Activated T-helper 1 cell treated with anti-CD3 and anti-CD28 coated beads, Interleukin-12 subunit alpha, Interleukin-12 subunit beta, Interleukin-2, Interleukin-4 antibody, amounts not matched to agents 30 ng/mL and 10 ng/mL and 1 ng/mL, durations not matched to agents 14 hours and 24 hours and 36 hours (primary cell): ENCODE results near the gene CMC4. TPM values are rescaled to one million over a fixed set of nuclear protein-coding genes. Genes with fewer than 3 reads are reported as not detected.

Source experiments
- DNase-seq: peaks from one replicate; pipeline ENCODE4 v3.0.0; 2021; ENCODE audit warnings: low spot score
- H3K27ac Mint-ChIP-seq: one replicate; pipeline ENCODE4 v1.8.0; 2021; ENCODE audit warnings: mild to moderate bottlenecking, mixed read lengths
- H3K27me3 Mint-ChIP-seq: one replicate; pipeline ENCODE4 v1.8.0; 2022; ENCODE audit warnings: mild to moderate bottlenecking, moderate library complexity, mixed read lengths; ENCODE audit not compliant: insufficient read depth
- H3K36me3 Mint-ChIP-seq: one replicate; pipeline ENCODE4 v1.8.0; 2021; ENCODE audit warnings: low read depth, mixed read lengths
- H3K4me1 Mint-ChIP-seq: one replicate; pipeline ENCODE4 v1.8.0; 2021; ENCODE audit warnings: low read depth, mixed read lengths
- H3K4me3 Mint-ChIP-seq: one replicate; pipeline ENCODE4 v1.8.0; 2021; ENCODE audit warnings: mild to moderate bottlenecking, moderate library complexity, mixed read lengths
- H3K9me3 Mint-ChIP-seq: one replicate; pipeline ENCODE4 v1.8.0; 2021; ENCODE audit warnings: mixed read lengths
- intact Hi-C: fragments of 100-400 bp; cut with micrococcal nuclease; formaldehyde crosslinking; loops from one replicate; pipeline ENCODE4 v1.15.1; 2024
- total RNA-seq: library from RNA; stranded (reverse); gene quantifications from 2 replicates; pipeline ENCODE4 v1.2.3, GENCODE V29; 2022

Gene CMC4
- total RNA-seq, 1 donor from 2014 or later = 1.3 TPM

DNA sequence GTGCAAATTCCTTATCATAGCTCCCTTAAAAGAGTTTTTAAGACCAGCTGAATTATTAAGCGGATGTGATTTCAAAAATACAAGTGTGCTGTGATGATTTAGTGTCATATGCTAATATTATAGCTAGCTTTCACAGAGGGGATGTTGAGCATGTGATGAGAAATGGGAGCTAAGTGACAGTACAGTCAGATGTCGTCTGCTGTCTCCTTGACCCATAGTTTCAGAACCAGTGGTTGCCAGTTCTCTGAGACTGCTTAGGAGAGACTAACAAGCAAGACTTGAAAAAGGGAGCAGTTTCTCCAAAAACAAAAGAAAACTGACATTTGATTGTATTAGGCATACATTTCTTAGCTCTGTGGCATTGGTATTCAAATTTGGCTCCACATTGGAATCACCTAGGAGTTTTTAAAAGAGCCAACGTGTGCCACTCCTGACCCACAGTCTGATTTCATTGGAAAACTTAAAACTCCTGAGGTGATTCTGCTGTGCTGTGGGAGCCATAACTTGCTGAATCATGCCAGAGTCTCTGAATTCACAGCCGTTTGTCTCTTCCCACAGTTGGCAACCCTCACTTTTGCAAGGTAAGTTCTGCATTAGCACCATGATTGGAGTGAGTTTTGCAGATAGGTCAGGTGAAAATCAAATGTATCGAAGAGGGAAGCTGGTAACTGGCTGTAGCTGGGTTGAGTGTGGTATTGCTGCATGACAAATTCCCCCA, 24.0 kb downstream of the CMC4 start:
- no peak overlapping the region for H3K27ac Mint-ChIP-seq
- H3K4me3 Mint-ChIP-seq = no peak overlapping the region
- no peak for DNase-seq
- intact Hi-C loops = no loop called here
- H3K9me3 Mint-ChIP-seq = no peaks in the 10 kb centered on the region
- H3K27me3 Mint-ChIP-seq = peaks cover 1% of the 10 kb centered on the region
- H3K4me1 Mint-ChIP-seq = peaks cover 5% of the 10 kb centered on the region
- H3K36me3 Mint-ChIP-seq = peaks cover 12% of the 10 kb centered on the region

DNA sequence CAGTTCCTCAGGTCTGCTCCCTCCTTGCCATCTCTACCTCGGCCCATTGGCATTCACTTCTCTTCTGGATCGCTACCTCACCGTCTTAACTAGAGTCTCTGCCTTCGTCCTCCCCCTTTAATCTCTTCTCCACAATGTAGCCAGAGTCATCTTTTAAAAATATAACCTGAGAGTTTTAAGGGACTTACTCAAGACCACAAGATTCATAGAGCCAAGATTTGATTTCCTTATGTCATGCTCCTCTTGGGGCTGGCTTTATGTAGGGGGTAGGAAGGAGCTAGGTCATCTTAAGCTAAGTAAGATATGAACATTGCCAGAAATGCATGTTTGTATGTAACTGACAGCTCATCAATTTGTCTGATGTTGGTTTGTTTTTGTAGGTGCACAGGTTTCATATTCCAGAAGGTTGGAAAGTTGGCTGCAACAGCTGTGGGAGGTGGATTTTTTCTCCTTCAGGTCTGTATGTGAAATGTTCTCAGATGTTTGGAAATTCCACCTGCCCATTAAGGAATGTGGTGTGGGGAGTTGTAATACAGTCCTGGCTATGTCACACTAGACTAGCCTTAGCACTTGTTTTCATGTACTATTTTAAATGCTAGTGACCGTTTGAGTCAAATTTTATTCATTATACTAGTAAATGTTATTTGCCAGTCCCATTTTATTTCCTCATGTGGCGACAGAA, 24.7 kb downstream of the CMC4 start:
- H3K36me3 Mint-ChIP-seq = peaks cover 8% of the 10 kb centered on the region
- intact Hi-C loops = no loop called here
- no peak overlapping the region for H3K27ac Mint-ChIP-seq
- no peaks in the 10 kb centered on the region for H3K9me3 Mint-ChIP-seq
- H3K4me1 Mint-ChIP-seq = peaks cover 5% of the 10 kb centered on the region
- peaks cover 1% of the 10 kb centered on the region for H3K27me3 Mint-ChIP-seq
- H3K4me3 Mint-ChIP-seq = no peak overlapping the region
- DNase-seq = no peak

DNA sequence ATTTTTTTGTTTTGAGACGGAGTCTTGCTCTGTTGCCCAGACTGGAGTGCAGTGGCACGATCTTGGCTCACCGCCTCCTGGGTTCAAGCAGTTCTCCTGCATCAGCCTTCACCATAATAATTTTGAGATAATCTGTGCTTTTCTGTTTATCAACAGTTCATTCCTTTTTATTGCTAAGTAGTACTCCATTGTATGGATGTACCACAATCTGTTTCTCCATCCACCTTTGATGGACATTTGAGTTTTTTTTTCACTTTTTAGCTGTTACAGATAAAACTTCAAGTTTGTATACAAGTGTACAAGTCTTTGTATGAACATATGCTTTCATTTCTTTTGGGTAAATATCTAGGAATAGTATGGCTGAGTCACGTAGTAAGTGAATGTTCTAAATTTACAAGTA, 35.2 kb downstream of the CMC4 start:
- no peak overlapping the region for H3K4me3 Mint-ChIP-seq
- no peak for DNase-seq
- H3K36me3 Mint-ChIP-seq = peaks cover 29% of the 10 kb centered on the region
- intact Hi-C loops = no loop called here
- no peak overlapping the region for H3K27ac Mint-ChIP-seq
- no peaks in the 10 kb centered on the region for H3K27me3 Mint-ChIP-seq
- no peaks in the 10 kb centered on the region for H3K9me3 Mint-ChIP-seq
- H3K4me1 Mint-ChIP-seq = peaks cover 5% of the 10 kb centered on the region

DNA sequence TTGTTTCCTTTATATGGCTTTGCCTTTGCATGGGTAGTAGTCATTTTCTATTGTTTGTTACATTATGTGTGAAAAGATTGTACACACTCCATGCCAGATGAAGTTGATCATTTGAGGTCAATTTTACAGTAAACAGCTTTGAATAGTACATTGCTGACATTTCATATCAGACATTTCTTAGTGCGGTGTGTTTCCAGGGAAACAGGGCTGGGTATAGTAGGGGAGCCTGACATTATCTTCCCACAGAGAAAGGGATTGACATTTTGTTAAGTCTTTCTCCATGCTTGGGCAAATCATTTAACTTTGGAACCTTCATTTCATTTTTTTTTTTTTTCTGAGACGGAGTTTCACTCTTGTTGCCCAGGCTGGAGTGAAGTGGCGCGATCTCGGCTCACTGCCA, 39.3 kb downstream of the CMC4 start:
- Mint-ChIP-seq H3K27ac (no peak overlapping the region), H3K36me3 (peaks cover 16% of the 10 kb centered on the region), H3K27me3 (no peaks in the 10 kb centered on the region), H3K4me3 (no peak overlapping the region), H3K9me3 (no peaks in the 10 kb centered on the region), H3K4me1 (peaks cover 21% of the 10 kb centered on the region)
- DNase-seq = no peak
- intact Hi-C loops = no loop called here

DNA sequence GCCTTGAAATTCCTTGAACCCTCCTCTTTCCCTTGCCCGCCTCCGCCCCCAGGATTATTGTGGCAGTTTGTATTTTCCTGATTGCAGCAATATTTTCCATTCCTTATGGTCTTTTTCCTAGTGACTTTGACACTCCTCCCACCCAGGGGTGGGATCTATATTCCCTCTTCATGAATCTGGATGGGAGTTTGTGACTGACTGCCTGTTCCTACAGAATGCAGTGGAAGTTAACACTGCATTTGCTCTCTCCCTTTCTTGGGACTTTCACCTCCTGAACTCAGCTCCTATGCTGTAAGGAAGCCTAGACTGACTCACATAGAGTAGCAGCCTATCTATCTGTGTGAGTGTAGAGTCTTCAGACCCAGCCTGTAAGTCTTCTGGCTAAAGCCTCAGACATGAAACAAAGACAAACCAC, 42.1 kb downstream of the CMC4 start:
- Mint-ChIP-seq H3K27ac (peak overlapping the region; percentile 12), H3K27me3 (peaks cover 3% of the 10 kb centered on the region), H3K36me3 (no peaks in the 10 kb centered on the region), H3K9me3 (no peaks in the 10 kb centered on the region), H3K4me3 (peak overlapping the region; percentile 71), H3K4me1 (peaks cover 21% of the 10 kb centered on the region)
- intact Hi-C loops = loop anchor here (5.0 kb wide), 3 partner anchors 227 to 932 kb away; partner anchors contain the start of genes MECP2 and VAMP7
- DNase-seq = no peak

DNA sequence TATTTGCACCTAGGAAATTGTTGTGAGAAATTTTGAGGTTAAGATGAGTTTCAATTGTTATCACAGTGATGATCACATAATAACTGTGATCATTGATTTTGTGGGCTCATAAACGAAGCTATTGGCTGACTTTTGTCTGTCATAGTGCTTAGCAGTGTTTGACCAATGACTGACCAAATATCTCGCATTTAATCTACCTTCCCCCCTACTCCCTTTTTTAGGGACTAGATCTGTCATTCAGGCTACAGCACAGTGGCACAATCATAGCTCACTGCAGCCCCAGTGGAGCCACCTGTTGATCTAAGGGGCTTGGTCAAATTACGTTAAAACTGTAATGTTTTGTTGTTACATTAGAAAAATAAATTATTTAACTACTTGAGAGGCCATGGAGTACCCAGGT, 42.8 kb downstream of the CMC4 start:
- peak overlapping the region; percentile 89 for H3K4me3 Mint-ChIP-seq
- no peaks in the 10 kb centered on the region for H3K36me3 Mint-ChIP-seq
- no peak for DNase-seq
- peak overlapping the region; percentile 93 for H3K27ac Mint-ChIP-seq
- intact Hi-C loops = loop anchor here (5.0 kb wide), 3 partner anchors 226 to 931 kb away; partner anchors contain the start of genes MECP2 and VAMP7
- H3K4me1 Mint-ChIP-seq = peaks cover 21% of the 10 kb centered on the region
- H3K9me3 Mint-ChIP-seq = no peaks in the 10 kb centered on the region
- H3K27me3 Mint-ChIP-seq = peaks cover 3% of the 10 kb centered on the region

DNA sequence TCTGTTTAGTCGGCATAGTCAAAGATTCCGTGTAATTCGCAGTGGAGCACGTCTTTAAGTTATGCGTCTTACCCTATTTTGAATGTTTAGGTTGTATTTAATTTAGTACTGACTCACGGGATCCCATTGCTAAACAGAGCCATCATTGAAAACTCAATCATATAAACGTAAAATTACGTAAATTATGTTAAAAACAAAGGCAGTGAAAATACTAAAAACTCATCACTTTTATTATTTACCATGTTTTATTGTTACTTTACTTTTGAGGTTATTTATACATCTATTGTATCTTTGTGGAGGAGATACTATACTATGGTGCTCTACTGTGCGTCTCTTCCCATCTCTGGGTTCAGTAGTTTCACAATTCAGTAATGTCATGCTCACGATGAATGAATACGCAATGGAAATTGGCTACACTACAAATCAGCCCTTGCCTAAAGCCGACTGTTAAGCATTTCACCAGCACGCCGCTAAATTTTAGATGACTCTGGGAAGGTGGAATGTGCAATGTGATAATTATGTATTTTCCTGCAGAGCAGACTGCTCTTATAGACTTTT, 43.3 kb downstream of the CMC4 start:
- Mint-ChIP-seq H3K27me3 (peaks cover 3% of the 10 kb centered on the region), H3K4me1 (peaks cover 21% of the 10 kb centered on the region), H3K27ac (peak overlapping the region; percentile 93), H3K4me3 (peak overlapping the region; percentile 89), H3K9me3 (no peaks in the 10 kb centered on the region), H3K36me3 (no peaks in the 10 kb centered on the region)
- peak; percentile 6 for DNase-seq
- intact Hi-C loops = loop anchor here (1.0 to 5.0 kb wide), 7 partner anchors 30 to 930 kb away; partner anchors contain the start of genes BRCC3, CMC4, MECP2 and MTCP1

DNA sequence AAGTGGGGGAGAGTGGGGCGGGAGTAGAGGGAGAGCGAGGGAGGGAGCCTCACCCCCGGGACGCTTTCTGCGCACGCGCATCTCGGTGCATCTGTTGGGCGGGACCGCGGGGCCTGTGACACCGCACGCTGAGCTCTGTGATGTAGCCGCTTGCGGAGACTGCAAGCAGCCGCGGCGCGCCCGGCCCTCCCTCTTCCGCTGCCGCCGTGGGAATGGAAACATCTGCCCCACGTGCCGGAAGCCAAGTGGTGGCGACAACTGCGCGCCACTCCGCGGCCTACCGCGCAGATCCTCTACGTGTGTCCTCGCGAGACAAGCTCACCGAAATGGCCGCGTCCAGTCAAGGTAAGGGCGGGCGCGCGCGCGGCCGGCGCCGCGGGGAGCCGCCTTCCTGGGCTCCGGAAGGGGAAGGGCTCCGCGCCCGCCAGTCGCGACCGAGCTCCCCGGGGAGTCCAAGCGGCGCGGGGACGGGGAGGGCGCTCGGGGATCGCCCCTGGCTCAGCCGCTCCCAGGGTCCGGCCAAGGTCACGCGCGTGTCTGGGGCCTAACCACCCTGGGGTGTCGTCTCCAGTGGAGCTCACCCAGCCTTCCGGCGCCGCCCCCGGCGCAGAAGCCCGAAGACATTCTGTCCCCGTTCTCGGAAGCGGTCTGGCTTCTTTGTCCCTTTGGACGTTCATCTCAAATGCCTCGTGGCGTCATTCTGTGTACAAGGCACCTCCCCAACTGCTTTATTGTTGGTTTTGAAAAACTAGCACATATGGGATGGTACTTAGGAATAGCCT, 44.0 kb downstream of the CMC4 start, which contains the start of gene FUNDC2:
TSS of gene FUNDC2 (plus strand) at position 118 of the 782 bp plus-strand sequence. CDS start at position 213, 95 bp downstream.
- no peaks in the 10 kb centered on the region for H3K36me3 Mint-ChIP-seq

DNA sequence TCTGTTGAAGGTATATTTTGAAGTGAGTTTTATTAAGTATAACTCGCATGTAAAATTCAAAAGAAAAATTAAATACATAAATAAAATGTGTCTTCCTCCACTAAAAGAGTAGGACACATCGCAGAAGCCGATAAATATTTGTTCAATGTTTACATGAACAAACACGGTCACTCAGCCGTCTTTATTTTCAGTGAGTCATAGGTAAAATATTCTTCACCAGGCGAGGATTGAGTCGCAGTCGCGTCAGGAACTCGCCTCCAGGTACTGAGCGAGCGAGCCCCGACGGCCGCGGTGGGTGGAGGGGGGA, 44.6 kb downstream of the CMC4 start:
- intact Hi-C loops = loop anchor here (1.0 to 5.0 kb wide), 6 partner anchors 46 to 929 kb away; partner anchors contain the start of genes MECP2, VAMP7 and VBP1
- H3K27me3 Mint-ChIP-seq = peaks cover 10% of the 10 kb centered on the region
- no peaks in the 10 kb centered on the region for H3K36me3 Mint-ChIP-seq

More for the DNA sequence above, 44.0 kb downstream of the CMC4 start, which contains the start of gene FUNDC2:
- peak; percentile 92 for DNase-seq
- peaks cover 4% of the 10 kb centered on the region for H3K27me3 Mint-ChIP-seq
- intact Hi-C loops = loop anchor here (1.0 to 5.0 kb wide), 9 partner anchors 30 to 930 kb away; partner anchors contain the start of genes BRCC3, CMC4, MECP2 and MTCP1
- peaks cover 21% of the 10 kb centered on the region for H3K4me1 Mint-ChIP-seq
- peak within 1 kb of the TSS; percentile 89 for H3K4me3 Mint-ChIP-seq
- H3K9me3 Mint-ChIP-seq = no peaks in the 10 kb centered on the region
- peak within 1 kb of the TSS; percentile 93 for H3K27ac Mint-ChIP-seq

DNA sequence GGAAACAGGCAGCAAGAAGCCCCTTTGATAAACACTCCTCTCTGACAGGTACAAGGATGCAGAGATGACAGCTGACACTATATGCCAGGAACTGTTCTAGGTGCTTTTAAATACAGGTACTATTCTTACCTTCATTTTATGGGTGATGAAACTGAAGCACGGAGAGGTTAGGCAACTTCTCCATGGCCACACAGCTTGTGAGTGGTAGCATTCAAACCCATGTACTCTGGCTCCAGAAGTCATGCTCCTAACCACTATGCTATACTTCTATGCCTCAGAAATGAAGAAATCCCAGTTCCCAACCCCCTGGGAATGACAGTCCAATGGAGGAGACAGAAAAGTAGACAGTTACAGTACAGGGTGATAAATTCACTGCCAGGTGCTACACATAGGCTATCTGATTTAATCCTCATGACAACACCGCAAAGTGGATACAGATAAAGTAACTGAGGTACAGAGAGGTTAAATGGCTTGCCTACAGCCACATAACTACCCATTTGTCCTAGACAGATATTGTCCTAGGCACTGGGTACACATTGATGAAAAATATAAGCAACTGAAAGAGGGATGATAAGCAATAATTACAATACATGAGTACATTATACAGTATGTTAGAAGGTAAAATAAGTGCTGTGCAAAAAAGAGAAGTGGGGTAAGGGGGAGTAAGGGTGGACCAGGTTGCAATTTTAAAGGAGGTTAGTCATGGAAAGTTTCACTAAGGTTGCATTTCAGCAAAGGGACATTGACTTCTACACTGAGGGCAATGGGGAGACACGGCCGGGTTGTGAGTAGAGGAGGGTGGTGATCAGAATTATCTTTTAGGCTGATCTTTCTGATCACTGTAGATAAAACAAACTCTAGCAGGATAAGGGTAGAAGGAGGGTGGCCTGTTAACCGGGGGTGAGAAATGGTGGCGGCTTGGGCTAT, 46.8 kb downstream of the CMC4 start:
- intact Hi-C loops = no loop called here
- H3K4me1 Mint-ChIP-seq = peaks cover 15% of the 10 kb centered on the region
- no peaks in the 10 kb centered on the region for H3K9me3 Mint-ChIP-seq
- H3K27ac Mint-ChIP-seq = no peak overlapping the region
- H3K36me3 Mint-ChIP-seq = no peaks in the 10 kb centered on the region
- DNase-seq = no peak
- H3K27me3 Mint-ChIP-seq = peaks cover 13% of the 10 kb centered on the region
- no peak overlapping the region for H3K4me3 Mint-ChIP-seq

More for the DNA sequence above, 44.6 kb downstream of the CMC4 start:
- Mint-ChIP-seq H3K4me1 (peaks cover 21% of the 10 kb centered on the region), H3K27ac (peak overlapping the region; percentile 84), H3K9me3 (no peaks in the 10 kb centered on the region), H3K4me3 (peak overlapping the region; percentile 76)
- DNase-seq = no peak

DNA sequence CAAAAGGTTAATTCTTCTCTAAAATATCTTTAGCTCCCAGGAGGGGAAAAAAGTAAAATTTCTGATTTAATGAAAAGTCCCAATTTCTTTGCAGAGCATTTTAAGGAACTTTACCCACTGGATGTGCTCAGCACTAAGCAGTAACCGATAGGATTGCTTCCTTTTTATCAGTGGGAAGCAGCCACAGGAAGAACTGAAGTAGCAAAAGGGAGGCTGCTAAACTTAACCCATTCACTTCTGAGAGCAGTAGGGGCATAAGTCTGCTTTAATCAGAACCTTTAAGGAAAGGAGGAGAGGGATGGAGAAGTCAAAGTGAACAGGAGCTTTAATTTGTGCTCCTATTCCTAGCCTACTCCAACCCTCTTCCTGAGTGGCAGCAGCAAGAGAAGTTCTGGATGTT, 48.4 kb downstream of the CMC4 start, which contains the start of gene F8:
TSS of gene F8 (minus strand) at position 139 of the 400 bp plus-strand sequence. CDS start 171 bp downstream, outside the sequence.
- Mint-ChIP-seq H3K4me1 (no peaks in the 10 kb centered on the region), H3K27me3 (peaks cover 17% of the 10 kb centered on the region), H3K36me3 (no peaks in the 10 kb centered on the region), H3K9me3 (no peaks in the 10 kb centered on the region), H3K27ac (no peak within 1 kb of the TSS), H3K4me3 (no peak within 1 kb of the TSS)
- DNase-seq = no peak
- intact Hi-C loops = no loop called here
